Uterus (tissue), 2 donors: ENCODE measurements around the gene MSMO1.

Experiments used
- POLR2A ChIP-seq, 2 donors: fragments of 450-650 bp; IDR thresholded peaks; one replicate each; pipeline ENCODE4 v1.6.1; 2016; ENCODE audit warnings: antibody characterized with exemption in 2 of 2, mild to moderate bottlenecking in 1 of 2, moderate library complexity in 1 of 2
- TF ChIP-seq, protein P1 (sequence below), 4 experiments: fragments of 200-600 bp in 2 of 4; fragments of 450-650 bp in 2 of 4; sonication (generic) in 2 of 4; IDR thresholded peaks; one replicate each; pipeline ENCODE4 v1.5.1; 2016 to 2019; ENCODE audit warnings: antibody characterized with exemption in 4 of 4, mild to moderate bottlenecking in 2 of 4, moderate library complexity in 1 of 4

- TF ChIP-seq, protein P1, sequence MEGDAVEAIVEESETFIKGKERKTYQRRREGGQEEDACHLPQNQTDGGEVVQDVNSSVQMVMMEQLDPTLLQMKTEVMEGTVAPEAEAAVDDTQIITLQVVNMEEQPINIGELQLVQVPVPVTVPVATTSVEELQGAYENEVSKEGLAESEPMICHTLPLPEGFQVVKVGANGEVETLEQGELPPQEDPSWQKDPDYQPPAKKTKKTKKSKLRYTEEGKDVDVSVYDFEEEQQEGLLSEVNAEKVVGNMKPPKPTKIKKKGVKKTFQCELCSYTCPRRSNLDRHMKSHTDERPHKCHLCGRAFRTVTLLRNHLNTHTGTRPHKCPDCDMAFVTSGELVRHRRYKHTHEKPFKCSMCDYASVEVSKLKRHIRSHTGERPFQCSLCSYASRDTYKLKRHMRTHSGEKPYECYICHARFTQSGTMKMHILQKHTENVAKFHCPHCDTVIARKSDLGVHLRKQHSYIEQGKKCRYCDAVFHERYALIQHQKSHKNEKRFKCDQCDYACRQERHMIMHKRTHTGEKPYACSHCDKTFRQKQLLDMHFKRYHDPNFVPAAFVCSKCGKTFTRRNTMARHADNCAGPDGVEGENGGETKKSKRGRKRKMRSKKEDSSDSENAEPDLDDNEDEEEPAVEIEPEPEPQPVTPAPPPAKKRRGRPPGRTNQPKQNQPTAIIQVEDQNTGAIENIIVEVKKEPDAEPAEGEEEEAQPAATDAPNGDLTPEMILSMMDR (IDR thresholded peaks at IDR 0.05) = no peak
- no peak for TF ChIP-seq POLR2A (IDR thresholded peaks at IDR 0.05)
These were observed 5.0 kb downstream of the MSMO1 start for GRCh38 chr4:165332502-165332901.
